GM21825 (cell line): ENCODE results near the gene LRRC10B.

ENCODE experiments used
- ATAC-seq: cut with Tn5 transposase; IDR thresholded peaks from one replicate; pipeline ENCODE4 v1.9.1; 2021; ENCODE audit warnings: mild to moderate bottlenecking, moderate library complexity; ENCODE audit not compliant: unreplicated experiment

Gene LRRC10B

GRCh38 chr11:61486011-61486620 lies 22.4 kb upstream of the LRRC10B start:
- no peak for ATAC-seq

- ATAC-seq = no peak
Observed at GRCh38 chr11:61486779-61487178, 21.8 kb upstream of the LRRC10B start.

- ATAC-seq = no peak
Observed at GRCh38 chr11:61487342-61488025, 21.1 kb upstream of the LRRC10B start.

- ATAC-seq = no peak
Observed at GRCh38 chr11:61488651-61489291, 19.8 kb upstream of the LRRC10B start.

- no peak for ATAC-seq
Observed at GRCh38 chr11:61489833-61490721, 18.5 kb upstream of the LRRC10B start.

- no peak for ATAC-seq
Observed at GRCh38 chr11:61491736-61492395, 16.7 kb upstream of the LRRC10B start.

GRCh38 chr11:61494381-61494961 lies 14.1 kb upstream of the LRRC10B start:
- no peak for ATAC-seq

GRCh38 chr11:61495801-61496601 lies 12.5 kb upstream of the LRRC10B start:
- ATAC-seq = no peak

GRCh38 chr11:61496602-61497400 lies 11.7 kb upstream of the LRRC10B start:
- no peak for ATAC-seq

GRCh38 chr11:61497473-61497872 lies 11.1 kb upstream of the LRRC10B start:
- no peak for ATAC-seq

GRCh38 chr11:61497876-61498275 lies 10.7 kb upstream of the LRRC10B start:
- ATAC-seq = no peak

GRCh38 chr11:61498767-61499341 lies 9.7 kb upstream of the LRRC10B start:
- no peak for ATAC-seq

- ATAC-seq = no peak
Observed at GRCh38 chr11:61499816-61500491, 8.6 kb upstream of the LRRC10B start.

GRCh38 chr11:61502522-61502921 lies 6.0 kb upstream of the LRRC10B start:
- no peak for ATAC-seq

- ATAC-seq = no peak
Observed at GRCh38 chr11:61503135-61503770, 5.3 kb upstream of the LRRC10B start.

- ATAC-seq = no peak
Observed at GRCh38 chr11:61505106-61505505, 3.4 kb upstream of the LRRC10B start.

- no peak for ATAC-seq
Observed at GRCh38 chr11:61505640-61506155, 2.9 kb upstream of the LRRC10B start.
